HFFc6 (cell line): ENCODE data around the gene ENTHD1. TPM values are rescaled to one million over a fixed set of nuclear protein-coding genes. Genes with fewer than 3 reads are reported as not detected.

Source experiments
- DNase-seq: peaks from one replicate; pipeline ENCODE4 v3.0.0-alpha.2; 2018
- H3K27ac Mint-ChIP-seq: 2 replicates; pipeline ENCODE4 v1.8.0; 2020; ENCODE audit warnings: mild to moderate bottlenecking, mixed read lengths
- H3K27me3 Mint-ChIP-seq: 2 replicates; pipeline ENCODE4 v1.8.0; 2021; ENCODE audit warnings: mild to moderate bottlenecking, moderate library complexity, mixed read lengths; ENCODE audit not compliant: insufficient read depth
- H3K36me3 Mint-ChIP-seq: 2 replicates; pipeline ENCODE4 v1.8.0; 2021; ENCODE audit warnings: low read depth, mixed read lengths
- H3K4me1 Mint-ChIP-seq: 2 replicates; pipeline ENCODE4 v1.8.0; 2020; ENCODE audit warnings: low read depth, mixed read lengths
- H3K4me3 Mint-ChIP-seq: 2 replicates; pipeline ENCODE4 v1.8.0; 2020; ENCODE audit warnings: mild to moderate bottlenecking, moderate library complexity, mixed read lengths
- H3K9me3 Mint-ChIP-seq: 2 replicates; pipeline ENCODE4 v1.8.0; 2020; ENCODE audit warnings: mild to moderate bottlenecking, mixed read lengths
- CTCF ChIP-seq: fragments of 200-600 bp; sonication (generic); IDR thresholded peaks from 2 replicates; pipeline ENCODE4 v1.5.0; 2021; ENCODE audit warnings: antibody characterized with exemption, mild to moderate bottlenecking
- total RNA-seq, 6 experiments: library from RNA; stranded (reverse); fragmentation: NEBNext Ultra II Directional; extraction: Animal tissue kit (Norgen Biotek cat#: 25700); gene quantifications; 2 replicates in 1 of 6; 3 replicates in 5 of 6; pipeline ENCODE4 v1.2.3, GENCODE V29; 2021

ENTHD1 gene
- total RNA-seq, 6 experiments from 2014 or later: not detected

- peaks cover 31% of the 10 kb centered on the region for H3K27me3 Mint-ChIP-seq
- no peaks in the 10 kb centered on the region for H3K9me3 Mint-ChIP-seq
- TF ChIP-seq CTCF: no peak
- H3K27ac Mint-ChIP-seq: no peak overlapping the region
- DNase-seq: no peak
- no peaks in the 10 kb centered on the region for H3K4me1 Mint-ChIP-seq
- no peak overlapping the region for H3K4me3 Mint-ChIP-seq
- H3K36me3 Mint-ChIP-seq: no peaks in the 10 kb centered on the region
These were observed 46.3 kb upstream of the ENTHD1 start for GRCh38 chr22:39939830-39940229.

GRCh38 chr22:39938509-39939111 lies 45.0 kb upstream of the ENTHD1 start:
- no peak overlapping the region for H3K27ac Mint-ChIP-seq

GRCh38 chr22:39937906-39938305 lies 44.3 kb upstream of the ENTHD1 start:
- Mint-ChIP-seq H3K36me3 (no peaks in the 10 kb centered on the region), H3K4me1 (no peaks in the 10 kb centered on the region), H3K4me3 (no peak overlapping the region), H3K9me3 (no peaks in the 10 kb centered on the region), H3K27me3 (peaks cover 41% of the 10 kb centered on the region), H3K27ac (no peak overlapping the region)
- DNase-seq: no peak
- no peak for TF ChIP-seq CTCF

More at GRCh38 chr22:39938509-39939111, 45.0 kb upstream of the ENTHD1 start:
- Mint-ChIP-seq H3K9me3 (no peaks in the 10 kb centered on the region), H3K4me1 (no peaks in the 10 kb centered on the region), H3K4me3 (no peak overlapping the region), H3K27me3 (peaks cover 40% of the 10 kb centered on the region), H3K36me3 (no peaks in the 10 kb centered on the region)
- no peak for TF ChIP-seq CTCF
- DNase-seq: no peak

GRCh38 chr22:39936523-39937145 lies 43.1 kb upstream of the ENTHD1 start:
- H3K27me3 Mint-ChIP-seq: peaks cover 43% of the 10 kb centered on the region
- DNase-seq: no peak
- H3K9me3 Mint-ChIP-seq: no peaks in the 10 kb centered on the region
- no peaks in the 10 kb centered on the region for H3K36me3 Mint-ChIP-seq
- no peak overlapping the region for H3K4me3 Mint-ChIP-seq
- no peak for TF ChIP-seq CTCF
- no peaks in the 10 kb centered on the region for H3K4me1 Mint-ChIP-seq
- H3K27ac Mint-ChIP-seq: no peak overlapping the region

- Mint-ChIP-seq H3K27me3 (peaks cover 43% of the 10 kb centered on the region), H3K9me3 (no peaks in the 10 kb centered on the region), H3K27ac (no peak overlapping the region)
These were observed 42.1 kb upstream of the ENTHD1 start for GRCh38 chr22:39935612-39936011.

More at GRCh38 chr22:39935612-39936011, 42.1 kb upstream of the ENTHD1 start:
- no peak for TF ChIP-seq CTCF
- Mint-ChIP-seq H3K4me3 (no peak overlapping the region), H3K4me1 (no peaks in the 10 kb centered on the region), H3K36me3 (no peaks in the 10 kb centered on the region)
- no peak for DNase-seq
